DOHH2 (cell line): ENCODE measurements around the gene FRAS1.

Source experiments
- EZH2phosphoT487 ChIP-seq: fragments of 200-600 bp; sonication (generic); IDR thresholded peaks from 2 replicates; pipeline ENCODE4 v1.6.1; 2017; ENCODE audit warnings: borderline replicate concordance, mild to moderate bottlenecking, antibody characterized with exemption, low read length, moderate library complexity, mixed read lengths
- TF ChIP-seq, protein P1 (sequence below): fragments of 200-600 bp; sonication (generic); IDR thresholded peaks from one replicate; pipeline ENCODE4 v1.5.1; 2014; ENCODE audit warnings: antibody characterized with exemption, mild to moderate bottlenecking, low read depth, low read length; ENCODE audit not compliant: poor library complexity, severe bottlenecking

DNA sequence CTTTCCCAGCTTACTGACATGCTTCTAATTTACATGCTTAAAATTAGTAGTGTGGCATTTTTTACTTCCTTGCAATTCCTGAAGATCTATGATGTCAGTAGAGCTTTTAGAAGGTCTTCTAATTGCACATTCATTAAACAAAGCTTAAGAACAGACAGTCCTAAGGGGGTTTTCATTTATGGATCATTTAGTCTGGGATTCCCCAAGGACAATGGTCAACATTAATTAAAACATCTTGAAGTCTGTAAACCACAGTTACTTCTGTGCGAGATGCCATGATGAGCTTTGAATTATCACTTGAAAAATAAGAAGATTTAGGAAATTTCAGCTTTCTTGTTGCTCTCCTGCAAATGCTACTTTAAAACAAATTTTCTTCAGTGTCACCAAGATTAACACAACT is 514.7 kb downstream of the FRAS1 start:
- TF ChIP-seq, protein P1, sequence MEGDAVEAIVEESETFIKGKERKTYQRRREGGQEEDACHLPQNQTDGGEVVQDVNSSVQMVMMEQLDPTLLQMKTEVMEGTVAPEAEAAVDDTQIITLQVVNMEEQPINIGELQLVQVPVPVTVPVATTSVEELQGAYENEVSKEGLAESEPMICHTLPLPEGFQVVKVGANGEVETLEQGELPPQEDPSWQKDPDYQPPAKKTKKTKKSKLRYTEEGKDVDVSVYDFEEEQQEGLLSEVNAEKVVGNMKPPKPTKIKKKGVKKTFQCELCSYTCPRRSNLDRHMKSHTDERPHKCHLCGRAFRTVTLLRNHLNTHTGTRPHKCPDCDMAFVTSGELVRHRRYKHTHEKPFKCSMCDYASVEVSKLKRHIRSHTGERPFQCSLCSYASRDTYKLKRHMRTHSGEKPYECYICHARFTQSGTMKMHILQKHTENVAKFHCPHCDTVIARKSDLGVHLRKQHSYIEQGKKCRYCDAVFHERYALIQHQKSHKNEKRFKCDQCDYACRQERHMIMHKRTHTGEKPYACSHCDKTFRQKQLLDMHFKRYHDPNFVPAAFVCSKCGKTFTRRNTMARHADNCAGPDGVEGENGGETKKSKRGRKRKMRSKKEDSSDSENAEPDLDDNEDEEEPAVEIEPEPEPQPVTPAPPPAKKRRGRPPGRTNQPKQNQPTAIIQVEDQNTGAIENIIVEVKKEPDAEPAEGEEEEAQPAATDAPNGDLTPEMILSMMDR: no peak
- no peak for TF ChIP-seq EZH2phosphoT487
